Stimulated activated naive CD8-positive, alpha-beta T cell treated with anti-CD3 and anti-CD28 coated beads, Interleukin-15, Interleukin-2, amounts not matched to agents 100 U/mL and 50 U/mL, for 24 hours (primary cell): ENCODE measurements around the gene SFSWAP.
"Not testable (repeated sequence)": the region's sequence is repeated elsewhere in the genome, so short reads cannot be mapped to it uniquely, and the experiment has no call there.

Experiments used
- ATAC-seq: fragments of 150-1000 bp; cut with Tn5 transposase; one replicate; pipeline ENCODE4 v1.10.0; 2021
- DNase-seq: peaks from one replicate; pipeline ENCODE4 v3.0.0; 2021

The SFSWAP gene

DNA sequence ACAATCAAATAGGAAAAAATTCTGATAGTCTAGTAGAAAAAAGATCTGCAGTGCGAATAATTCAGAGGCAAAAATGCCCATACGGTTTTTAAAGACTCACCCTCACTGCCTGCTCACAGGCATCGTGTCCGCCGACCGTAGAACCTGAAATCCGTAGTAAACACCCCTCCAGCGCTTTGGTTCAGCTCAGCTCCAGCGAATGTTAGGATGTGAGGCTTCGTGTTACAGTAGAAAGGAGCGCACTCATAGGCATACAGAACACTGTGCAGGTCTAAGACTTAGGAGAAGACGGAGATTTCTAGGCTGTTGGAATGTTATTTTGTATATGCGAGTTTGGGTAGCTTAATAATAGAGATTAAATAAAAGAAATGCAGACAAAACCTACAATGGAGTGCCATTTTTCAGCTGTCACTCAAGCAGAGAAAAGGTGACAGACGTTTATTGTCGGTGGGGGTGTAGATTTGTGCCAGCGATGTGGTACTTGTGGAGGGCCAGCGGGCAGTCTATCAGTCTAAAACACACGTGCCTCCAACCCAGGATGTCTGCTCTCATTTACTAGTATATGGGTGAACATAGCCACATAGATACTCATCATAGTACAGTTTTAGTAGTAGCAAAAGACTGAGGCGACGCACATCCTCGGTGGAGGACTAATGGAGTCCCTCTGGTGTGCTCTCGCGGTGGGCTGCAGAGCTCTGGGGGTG, 25.7 kb downstream of the SFSWAP start:
- no peak for DNase-seq
- no peak for ATAC-seq

DNA sequence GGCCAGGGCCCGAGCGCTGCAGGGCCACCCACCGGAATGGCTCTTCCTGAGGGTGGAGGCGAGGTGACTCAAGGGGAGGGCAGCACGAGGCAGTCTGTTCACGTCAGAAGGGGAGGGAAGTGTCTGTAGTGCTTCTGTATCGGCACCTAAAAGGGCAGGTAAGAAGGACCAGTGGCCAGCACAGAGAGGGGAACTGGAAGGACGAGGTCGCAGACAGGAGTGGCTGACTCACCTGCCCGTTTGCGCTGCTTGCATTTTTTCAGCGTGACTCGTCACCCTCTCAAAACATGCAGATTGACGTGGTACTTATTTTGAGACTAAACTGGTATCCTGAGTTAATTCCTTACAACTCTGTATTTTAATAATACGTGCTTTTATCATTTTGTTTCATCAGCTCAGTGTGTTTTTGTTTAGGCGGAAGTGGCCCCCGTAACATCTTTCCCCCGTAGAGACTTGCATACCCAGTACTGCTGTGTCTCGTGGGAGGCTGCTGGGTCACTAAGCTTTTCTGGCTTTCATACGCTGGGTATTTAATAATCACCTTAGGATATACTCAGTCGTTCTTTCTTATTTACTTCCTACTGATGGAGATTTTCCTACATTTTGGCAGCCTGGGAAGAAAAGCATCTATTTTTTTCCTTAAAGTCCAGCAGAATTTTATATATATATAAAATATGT, 26.4 kb downstream of the SFSWAP start:
- ATAC-seq (no peak), DNase-seq (no peak)

DNA sequence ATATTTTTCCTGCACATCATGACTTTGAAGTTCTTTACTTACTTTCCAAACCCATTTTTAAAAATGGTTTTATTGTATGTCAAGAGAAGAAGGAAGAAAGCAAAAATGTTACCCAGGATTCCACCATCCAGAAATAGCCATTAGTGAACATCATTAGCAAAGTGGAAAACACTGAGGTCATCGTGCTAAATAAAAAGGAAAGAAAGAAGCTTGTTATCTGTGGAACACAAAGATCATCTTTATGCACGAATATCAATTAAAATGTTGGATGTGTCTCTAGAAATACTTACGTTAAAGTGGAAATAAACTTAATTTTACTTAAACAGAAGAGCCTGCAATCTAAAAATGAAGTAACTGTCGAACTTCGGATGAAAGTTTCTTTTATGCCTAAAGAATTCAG, 27.3 kb downstream of the SFSWAP start:
- DNase-seq (no peak), ATAC-seq (no peak)

DNA sequence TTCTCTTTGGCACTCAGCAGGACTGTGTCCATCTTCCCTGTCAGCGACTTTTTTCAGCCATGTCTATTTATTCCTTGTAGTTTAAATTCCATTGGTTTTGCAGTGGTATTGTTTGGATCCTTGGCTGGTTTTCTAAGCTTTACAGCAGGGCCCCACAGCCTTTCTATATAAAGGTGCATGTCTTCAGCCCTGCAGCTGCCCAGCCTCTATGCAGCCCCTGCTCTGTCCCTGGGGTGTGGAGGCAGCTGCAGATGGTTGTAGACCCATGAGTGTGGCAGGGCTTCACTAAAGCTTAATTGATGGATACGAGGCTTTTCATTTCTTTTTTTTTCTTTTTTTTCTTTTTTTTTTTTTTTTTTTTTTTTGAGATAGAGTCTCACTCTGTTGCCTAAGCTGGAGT, 29.7 kb downstream of the SFSWAP start:
- ATAC-seq (no peak), DNase-seq (no peak)

DNA sequence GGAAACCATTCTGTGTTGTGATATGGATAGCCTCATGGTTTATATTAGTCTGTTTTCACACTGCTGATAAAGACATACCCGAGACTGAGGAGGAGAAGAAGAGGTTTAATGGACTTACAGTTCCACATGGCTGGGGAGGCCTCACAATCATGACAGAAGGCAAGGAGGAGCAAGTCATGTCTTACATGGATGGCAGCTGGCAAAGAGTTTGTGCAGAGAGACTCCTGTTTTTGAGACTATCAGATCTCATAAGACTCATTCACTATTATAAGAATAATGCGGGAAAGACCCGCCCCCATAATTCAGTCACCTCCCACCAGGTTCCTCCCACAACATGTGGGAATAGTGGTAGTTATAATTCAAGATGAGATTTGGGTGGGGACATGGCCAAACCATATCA, 31.9 kb downstream of the SFSWAP start:
- DNase-seq, ATAC-seq: not testable (repeated sequence)

DNA sequence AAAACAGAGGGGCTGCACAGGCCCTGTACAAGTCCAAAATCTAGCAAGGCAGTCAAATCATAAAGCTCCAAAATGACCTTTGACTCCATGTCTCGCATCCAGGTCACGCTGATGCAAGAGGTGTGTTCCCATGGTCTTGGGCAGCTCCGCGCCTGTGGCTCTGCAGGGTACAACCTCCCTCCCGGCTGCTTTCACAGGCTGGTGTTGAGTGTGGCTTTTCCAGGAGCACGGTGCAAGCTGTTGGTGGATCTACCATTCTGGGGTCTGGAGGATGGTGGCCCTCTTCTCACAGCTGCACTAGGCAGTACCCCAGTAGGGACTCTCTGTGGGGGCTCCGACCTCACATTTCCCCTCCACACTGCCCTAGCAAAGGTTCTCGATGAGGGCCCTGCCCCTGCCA, 32.5 kb downstream of the SFSWAP start:
- ATAC-seq: not testable (repeated sequence)

DNA sequence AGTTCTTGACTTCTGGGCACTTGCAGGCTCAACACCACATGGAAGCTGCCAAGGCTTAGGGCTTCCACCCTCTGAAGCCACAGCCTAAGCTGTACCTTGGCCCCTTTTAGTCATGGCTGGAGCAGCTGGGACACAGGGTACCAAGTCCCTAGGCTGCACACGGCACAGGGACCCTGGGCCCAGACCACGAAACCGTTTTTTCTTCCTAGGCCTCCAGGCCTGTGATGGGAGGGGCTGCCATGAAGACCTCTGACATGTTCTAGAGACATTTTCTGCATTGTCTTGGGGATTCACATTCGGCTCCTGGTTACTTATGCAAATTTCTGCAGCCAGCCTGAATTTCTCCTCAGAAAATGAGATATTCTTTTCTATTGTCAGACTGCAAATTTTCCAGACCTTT, 33.0 kb downstream of the SFSWAP start:
- ATAC-seq, DNase-seq: not testable (repeated sequence)

More for the DNA sequence above, 32.5 kb downstream of the SFSWAP start:
- DNase-seq: not testable (repeated sequence)

DNA sequence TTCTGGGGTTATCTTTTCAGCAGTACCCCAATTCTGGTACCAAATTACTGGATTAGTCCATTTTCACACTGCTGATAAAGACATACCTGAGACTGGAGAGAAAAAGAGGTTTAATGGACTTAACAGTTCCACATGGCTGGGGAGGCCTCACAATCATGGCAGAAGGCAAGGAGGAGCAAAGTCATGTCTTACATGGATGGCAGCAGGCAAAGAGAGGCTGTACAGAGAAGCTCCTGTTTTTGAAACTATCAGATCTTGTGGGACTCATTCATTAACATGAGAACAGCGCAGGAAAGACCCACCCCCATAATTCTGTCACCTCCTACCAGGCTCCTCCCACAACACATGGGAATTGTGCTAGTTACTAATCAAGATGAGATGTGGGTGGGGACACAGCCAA, 33.8 kb downstream of the SFSWAP start:
- ATAC-seq, DNase-seq: not testable (repeated sequence)

DNA sequence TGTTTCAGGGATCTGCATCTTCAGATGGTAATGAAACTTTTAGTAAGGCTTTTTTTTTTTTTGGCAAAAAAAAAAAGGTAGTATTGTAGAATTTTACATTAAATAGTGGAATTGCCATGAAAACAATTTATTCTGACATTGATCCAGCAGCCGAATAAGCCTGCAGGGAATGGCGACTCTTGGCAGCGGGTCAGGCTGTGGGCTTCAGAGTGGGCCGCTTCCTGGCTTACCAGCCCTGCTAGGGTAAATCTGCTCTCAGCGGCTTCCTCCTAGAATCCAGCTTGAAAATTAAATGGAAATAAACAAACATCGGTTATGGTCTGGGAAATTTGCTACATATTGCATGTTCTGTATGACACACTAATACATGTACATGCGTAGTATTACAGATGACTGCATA, 34.8 kb downstream of the SFSWAP start:
- no peak for DNase-seq
- no peak for ATAC-seq

DNA sequence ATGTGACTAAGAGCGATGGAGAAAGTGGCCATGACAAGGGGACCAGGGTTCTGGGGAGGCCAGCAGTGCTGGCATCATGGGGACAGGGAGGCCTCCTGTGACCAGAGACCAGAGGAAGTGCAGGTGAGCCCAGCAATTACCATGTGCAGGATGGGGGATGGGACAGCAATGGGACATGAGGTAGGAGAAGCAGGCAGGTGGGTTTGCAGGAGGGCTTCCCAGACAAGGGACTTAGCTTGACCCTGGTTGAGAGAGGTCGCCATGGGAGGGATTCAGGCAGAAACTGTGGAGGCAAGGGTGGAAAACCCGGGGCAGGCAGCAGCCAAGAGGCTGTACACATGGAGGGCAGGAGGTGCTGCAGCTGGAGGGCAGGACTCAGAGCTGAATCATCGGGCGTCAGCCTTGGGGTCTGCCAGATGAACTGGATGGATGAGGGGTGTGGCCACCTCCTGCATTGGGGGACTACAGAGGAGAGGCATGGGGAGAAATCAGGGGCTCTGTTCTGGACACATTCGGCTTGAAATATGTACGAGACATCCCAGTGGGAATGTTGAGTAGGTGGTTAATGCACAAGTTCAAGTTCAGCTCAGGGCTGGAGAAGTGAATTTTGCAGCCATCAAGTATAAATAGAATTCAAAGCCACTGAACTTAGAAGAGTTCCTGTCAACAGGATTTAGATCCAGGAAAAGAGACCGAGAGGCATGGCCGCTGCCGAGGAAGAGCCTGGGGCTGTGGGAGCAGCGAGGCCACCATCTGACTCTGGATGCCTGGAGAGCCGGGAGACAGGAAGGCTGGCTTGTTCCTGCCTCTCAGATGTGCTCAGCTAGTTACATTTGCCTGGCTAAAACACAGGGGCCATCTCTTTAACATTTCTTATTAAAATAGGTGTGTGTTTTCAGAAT, 36.6 kb downstream of the SFSWAP start:
- no peak for ATAC-seq
- DNase-seq: no peak

DNA sequence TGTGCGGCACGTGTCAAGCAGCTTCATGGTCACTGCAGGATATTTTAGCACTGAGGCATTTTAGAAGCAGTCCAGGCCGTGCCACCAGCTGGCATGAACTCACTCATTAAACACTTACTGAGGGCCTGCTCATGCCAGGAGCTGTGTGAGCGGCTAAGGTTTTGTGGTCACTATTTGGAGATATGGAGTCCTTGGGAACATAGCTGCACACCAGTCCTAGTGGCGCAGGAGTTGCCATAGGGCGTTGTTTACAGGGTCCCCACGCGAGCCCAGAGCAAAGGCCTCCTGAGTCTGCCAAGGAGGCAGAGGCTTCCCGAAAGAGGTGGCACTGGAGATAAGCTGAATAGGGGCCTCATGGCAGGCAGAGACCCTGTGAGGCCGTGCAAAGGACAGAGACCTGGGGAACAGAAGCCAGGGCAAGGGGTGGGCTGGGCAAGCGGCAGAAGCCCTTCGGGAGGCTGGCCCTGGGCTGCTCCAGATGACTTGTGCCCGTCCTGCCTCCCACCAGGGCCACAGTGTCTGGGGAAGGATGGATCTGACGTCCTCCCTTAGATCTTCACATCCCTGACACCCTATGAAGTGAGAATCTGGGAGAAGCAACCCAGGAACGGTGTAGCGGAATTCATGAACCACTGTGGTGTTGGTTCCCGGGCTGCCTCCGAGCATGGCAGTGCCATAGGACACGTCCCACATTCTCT, 38.9 kb downstream of the SFSWAP start:
- DNase-seq (no peak), ATAC-seq (no peak)

DNA sequence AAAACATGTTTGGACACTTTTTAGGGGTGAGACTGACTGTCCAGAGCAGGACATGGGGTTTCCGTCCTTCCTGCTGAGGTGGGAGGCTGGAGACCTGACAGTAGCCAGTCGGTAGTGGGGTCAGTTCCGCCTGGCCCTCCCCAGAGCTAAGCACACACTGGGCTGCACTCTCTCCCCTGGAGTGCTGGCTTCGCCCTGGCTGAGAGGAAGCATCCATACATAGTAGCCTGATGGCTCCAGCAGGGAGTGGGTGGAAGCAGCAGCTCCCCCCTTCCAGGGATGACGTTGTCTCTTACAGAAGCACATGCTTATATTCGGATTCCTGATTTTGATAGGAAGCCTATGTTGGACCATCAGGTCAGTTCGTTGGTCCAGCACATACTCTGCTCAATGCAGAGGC, 40.4 kb downstream of the SFSWAP start:
- DNase-seq (no peak), ATAC-seq (no peak)

DNA sequence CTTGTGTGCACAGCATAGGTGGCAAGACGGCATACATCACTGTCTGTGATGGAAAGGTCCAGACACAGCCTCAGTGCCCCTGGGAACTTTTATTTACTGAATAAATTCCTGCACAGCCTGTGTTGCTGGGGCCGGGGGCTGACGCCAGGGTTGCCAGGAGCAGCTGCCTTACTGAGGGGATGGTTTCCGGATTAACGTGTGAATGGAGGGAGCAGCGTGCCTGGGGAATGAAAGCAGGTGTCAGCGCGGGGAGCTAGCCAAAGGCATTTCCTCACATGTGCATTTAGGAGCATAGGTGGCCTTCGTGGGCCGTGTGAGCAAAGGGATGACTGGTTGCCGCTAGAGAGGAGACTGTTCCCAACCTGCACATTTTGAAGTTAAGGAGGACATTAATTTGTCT, 41.6 kb downstream of the SFSWAP start:
- ATAC-seq (no peak), DNase-seq (no peak)

DNA sequence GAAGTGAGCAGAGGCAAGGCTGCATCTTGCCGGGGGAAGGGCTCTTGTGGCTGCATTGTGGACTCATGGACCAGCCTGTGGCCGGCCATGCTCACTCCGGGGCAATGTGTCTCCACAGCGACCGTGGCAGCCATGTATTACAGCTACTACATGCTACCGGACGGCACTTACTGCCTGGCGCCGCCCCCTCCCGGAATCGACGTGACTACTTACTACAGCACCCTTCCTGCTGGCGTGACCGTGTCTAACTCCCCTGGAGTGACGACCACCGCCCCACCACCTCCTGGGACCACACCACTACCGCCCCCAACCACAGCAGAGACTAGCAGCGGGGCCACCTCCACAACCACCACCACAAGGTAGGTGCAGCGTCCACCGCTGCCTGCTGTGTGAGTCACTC, 42.1 kb downstream of the SFSWAP start:
- ATAC-seq (no peak), DNase-seq (no peak)

DNA sequence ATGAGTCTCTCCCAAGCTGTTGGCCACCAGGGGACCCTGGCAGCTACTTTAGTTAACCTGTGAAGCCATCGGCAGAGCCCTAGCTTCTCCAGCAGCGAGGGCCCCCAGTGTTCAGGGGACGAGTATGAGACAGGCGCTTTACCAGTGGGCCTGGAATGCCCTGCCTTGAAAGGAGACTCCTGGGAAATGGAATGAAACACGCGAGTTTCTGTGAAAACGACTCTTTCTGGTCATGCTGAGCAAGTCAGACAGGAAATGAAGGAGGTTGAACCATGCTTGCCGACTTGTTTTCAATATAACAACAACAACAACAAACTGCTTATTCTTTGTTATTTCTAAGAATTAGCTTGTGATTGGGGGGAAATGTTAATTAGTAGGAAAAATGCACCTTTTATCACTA, 42.9 kb downstream of the SFSWAP start:
- no peak for ATAC-seq
- no peak for DNase-seq

DNA sequence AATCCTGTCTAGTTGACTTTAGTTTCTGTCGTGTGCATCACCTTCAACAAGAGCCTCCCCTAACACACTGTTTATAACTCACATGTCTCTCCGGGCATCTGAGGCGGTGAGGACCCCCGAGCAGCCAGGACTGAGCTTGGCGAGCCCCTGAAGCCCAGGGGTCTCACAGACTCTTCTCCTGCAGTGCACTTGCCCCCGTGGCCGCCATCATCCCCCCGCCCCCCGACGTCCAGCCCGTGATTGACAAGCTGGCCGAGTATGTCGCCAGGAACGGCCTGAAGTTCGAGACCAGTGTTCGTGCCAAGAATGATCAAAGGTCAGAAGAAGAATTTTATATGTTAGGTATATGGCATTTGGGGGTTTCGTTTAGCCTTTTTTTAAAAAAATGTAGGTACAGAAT, 43.3 kb downstream of the SFSWAP start:
- ATAC-seq: no peak
- no peak for DNase-seq

DNA sequence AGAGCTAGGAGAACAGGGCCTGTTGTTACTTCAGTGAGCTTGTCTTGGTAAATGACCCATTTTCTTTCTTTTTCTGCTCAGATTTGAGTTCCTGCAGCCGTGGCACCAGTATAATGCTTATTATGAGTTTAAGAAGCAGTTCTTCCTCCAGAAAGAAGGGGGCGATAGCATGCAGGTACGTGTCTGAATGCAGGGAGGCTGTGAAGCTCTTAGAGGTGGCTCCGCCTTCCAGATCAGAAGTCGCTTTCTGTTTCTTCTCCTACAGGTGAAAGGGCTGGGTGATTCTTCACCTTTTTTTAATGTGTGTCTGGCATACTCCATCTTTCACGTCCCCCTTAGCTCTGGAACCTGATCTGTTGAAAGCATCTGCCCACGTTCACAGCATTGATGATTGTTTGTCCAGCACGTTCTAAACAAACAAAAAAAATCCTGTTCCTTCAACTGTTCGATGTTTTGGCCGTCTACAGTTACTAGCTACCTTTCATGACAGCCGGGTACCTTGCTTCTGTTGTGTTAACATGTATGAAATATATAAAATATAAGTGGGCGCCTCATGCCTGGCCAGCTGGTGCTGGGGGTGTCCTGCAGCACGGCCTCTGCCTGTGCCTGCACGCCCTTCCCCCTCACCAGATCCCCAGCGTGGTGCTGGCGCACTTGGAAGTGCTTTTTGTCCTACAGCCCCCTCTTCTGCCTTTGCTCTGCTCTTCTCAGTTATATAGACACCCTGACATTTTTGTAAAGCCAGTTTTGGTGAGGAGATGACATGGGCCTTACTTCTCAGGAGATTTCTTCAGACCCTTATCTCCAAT, 44.6 kb downstream of the SFSWAP start:
- no peak for ATAC-seq
- DNase-seq: peak; percentile 16

DNA sequence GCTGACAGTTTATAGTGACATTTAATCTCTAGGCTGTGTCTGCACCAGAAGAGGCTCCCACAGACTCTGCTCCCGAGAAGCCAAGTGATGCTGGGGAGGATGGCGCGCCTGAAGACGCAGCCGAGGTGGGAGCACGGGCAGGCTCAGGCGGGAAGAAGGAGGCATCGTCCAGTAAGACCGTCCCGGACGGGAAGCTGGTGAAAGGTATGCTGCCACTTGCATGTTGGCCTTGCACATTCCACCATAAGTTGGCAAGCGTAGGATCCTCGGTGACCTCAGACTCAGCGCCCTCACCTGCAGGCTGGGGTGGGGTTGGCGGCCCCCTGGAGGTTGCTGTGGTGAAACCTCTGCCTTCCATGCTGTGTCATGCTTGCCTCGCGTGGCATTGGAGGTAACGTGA, 45.6 kb downstream of the SFSWAP start:
- ATAC-seq (no peak), DNase-seq (no peak)

DNA sequence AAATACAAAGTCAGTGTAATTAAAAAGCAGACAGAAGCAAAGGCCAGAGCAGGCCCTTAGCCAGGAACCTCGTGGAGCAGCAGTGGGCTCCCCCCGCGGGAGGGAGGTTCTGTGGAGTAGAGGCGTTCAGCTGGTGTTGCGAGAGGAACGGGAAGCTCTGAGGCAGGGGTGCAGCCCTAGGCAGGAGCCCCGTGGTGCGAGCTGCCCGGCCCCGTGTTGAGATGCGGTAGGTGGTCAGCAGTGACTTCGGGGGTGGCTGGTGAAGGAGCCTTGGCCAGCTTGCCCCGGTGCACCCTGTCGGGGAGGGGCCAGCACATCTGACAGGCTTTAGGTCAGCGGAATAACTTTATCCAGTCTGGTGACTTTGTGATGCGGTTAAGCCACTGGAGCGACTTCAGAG, 46.2 kb downstream of the SFSWAP start:
- ATAC-seq (no peak), DNase-seq (no peak)

DNA sequence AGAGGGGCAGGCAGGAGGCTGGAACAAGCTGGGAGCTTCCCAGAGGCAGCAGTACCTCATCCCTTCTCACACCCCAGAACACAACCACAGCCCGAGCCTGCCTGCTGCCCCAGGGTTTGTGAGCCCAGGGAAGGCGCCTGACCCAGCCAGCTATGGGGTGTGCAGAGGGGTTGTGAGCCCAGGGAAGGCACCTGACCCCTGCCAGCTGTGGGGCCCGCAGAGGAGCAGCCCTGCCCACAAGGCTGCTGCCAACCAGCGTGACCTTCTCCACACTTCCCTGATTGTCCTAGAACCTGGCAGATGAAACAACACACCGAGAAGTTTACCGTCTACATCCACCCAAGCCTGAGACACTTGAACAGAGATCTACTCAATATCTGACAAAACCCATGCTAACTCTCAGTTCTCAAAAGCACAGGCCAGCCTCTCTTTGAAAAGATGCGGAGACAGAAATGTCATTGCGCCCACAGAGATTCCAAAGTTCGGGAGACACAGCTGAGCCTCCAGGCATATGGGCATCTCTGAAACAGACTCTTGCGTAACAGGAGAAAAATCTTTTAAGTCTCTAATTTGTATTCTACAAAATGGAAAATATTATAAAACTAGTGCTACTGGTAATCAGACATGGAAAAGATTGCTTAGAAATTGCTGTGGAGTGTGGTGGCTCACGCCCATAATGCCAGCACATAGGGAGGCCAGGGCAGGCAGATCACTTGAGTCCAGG, 47.3 kb downstream of the SFSWAP start:
- ATAC-seq (no peak), DNase-seq (no peak)

DNA sequence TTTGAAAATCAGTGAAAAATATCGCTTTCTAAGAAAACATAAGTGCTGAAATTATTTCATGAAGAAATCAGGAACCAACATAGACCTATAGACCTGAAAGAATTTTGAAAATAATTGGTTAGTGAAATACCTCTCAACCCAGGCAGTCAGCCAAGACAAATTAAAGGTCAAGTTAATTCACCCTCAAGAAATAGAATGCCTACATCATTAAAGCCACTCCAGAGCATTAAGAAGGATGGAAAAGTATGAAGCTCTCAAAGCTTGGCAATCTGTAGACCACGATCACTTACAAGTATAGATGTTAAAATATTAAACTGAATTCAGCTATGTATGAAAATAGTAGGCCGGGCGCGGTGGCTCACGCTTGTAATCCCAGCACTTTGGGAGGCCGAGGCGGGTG, 48.3 kb downstream of the SFSWAP start:
- DNase-seq (no peak), ATAC-seq (no peak)
